CD4-positive, CD25-positive, alpha-beta regulatory T cell (primary cell): Measurements from ENCODE around the gene BAZ2B. TPM values are rescaled to one million over a fixed set of nuclear protein-coding genes. Genes with fewer than 3 reads are reported as not detected.
"Not testable (repeated sequence)": the region's sequence is repeated elsewhere in the genome, so short reads cannot be mapped to it uniquely, and the experiment has no call there.

Source experiments
- ATAC-seq, 2 donors: fragments of 150-1000 bp; cut with Tn5 transposase; one replicate each; pipeline ENCODE4 v1.10.0; 2021; ENCODE audit warnings: low read depth in 2 of 2, moderate number of reproducible peaks in 2 of 2, moderate library complexity in 1 of 2
- DNase-seq, 3 donors: peaks; one replicate each; pipeline versions ENCODE4 v3.0.0 to v3.0.0-alpha.2; 2012 to 2022; ENCODE audit warnings: mixed read lengths in 1 of 3
- H3K27ac ChIP-seq: one replicate; pipeline ENCODE4 v1.7.0; 2013; ENCODE audit warnings: mild to moderate bottlenecking, low read length; ENCODE audit not compliant: insufficient read depth, poor library complexity, severe bottlenecking
- H3K27me3 ChIP-seq: one replicate; pipeline ENCODE4 v1.7.0; 2013; ENCODE audit warnings: low read length; ENCODE audit not compliant: control insufficient read depth, insufficient read depth
- H3K36me3 ChIP-seq: one replicate; pipeline ENCODE4 v1.7.0; 2013; ENCODE audit warnings: mild to moderate bottlenecking, low read length, moderate library complexity; ENCODE audit not compliant: control insufficient read depth, insufficient read depth
- H3K4me1 ChIP-seq: 2 replicates; pipeline ENCODE4 v1.7.0; 2013; ENCODE audit warnings: mild to moderate bottlenecking, low read length; ENCODE audit not compliant: insufficient read depth, control insufficient read depth, poor library complexity, severe bottlenecking
- H3K4me3 ChIP-seq: one replicate; pipeline ENCODE4 v1.7.0; 2013; ENCODE audit warnings: low read depth, mild to moderate bottlenecking, low read length, moderate library complexity
- H3K9me3 ChIP-seq, 2 experiments: 1 replicate in 1 of 2; 2 replicates in 1 of 2; pipeline ENCODE4 v1.7.0; 2013; ENCODE audit warnings: low read length in 2 of 2, mild to moderate bottlenecking in 1 of 2, moderate library complexity in 1 of 2; ENCODE audit not compliant: control insufficient read depth in 2 of 2
- H3K27ac Mint-ChIP-seq, 3 donors: one replicate each; pipeline ENCODE4 v1.8.0; 2020 to 2022; ENCODE audit warnings: mild to moderate bottlenecking in 3 of 3, mixed read lengths in 3 of 3, moderate library complexity in 2 of 3
- H3K27me3 Mint-ChIP-seq: one replicate; pipeline ENCODE4 v1.8.0; 2022; ENCODE audit warnings: mild to moderate bottlenecking, mixed read lengths
- H3K36me3 Mint-ChIP-seq: one replicate; pipeline ENCODE4 v1.8.0; 2020; ENCODE audit warnings: mixed read lengths
- H3K4me1 Mint-ChIP-seq, 4 donors: one replicate each; pipeline ENCODE4 v1.8.0; 2020 to 2022; ENCODE audit warnings: mixed read lengths in 4 of 4, mild to moderate bottlenecking in 1 of 4
- H3K4me3 Mint-ChIP-seq, 4 donors: one replicate each; pipeline ENCODE4 v1.8.0; 2020 to 2022; ENCODE audit warnings: mild to moderate bottlenecking in 4 of 4, mixed read lengths in 4 of 4, moderate library complexity in 3 of 4
- H3K9me3 Mint-ChIP-seq, 7 donors: one replicate each; pipeline ENCODE4 v1.8.0; 2020 to 2022; ENCODE audit warnings: mixed read lengths in 7 of 7, mild to moderate bottlenecking in 3 of 7, moderate library complexity in 2 of 7
- polyA plus RNA-seq, 4 donors: library from polyadenylated mRNA; unstranded; fragments of 300-500 nt; fragmentation: Illumina TruSeq; gene quantifications; one replicate each; pipeline ENCODE4 v1.2.3, GENCODE V29; 2021
- total RNA-seq: library from RNA; stranded (reverse); gene quantifications from one replicate; pipeline ENCODE4 v1.2.3, GENCODE V29; 2022

Gene BAZ2B
- total and polyA plus RNA-seq, 5 donors from 2014 or later = 7.8 to 39.6 (median 9.6) TPM

- Histone ChIP-seq H3K4me1 (no peaks in the 10 kb centered on the region), H3K27me3 (no peaks in the 10 kb centered on the region), H3K27ac (no peak overlapping the region), H3K9me3 (no peaks in the 10 kb centered on the region), H3K4me3 (no peak overlapping the region), H3K36me3 (no peaks in the 10 kb centered on the region)
- DNase-seq (no peak), ATAC-seq (no peak)
- peaks cover 12% of the 10 kb centered on the region for H3K36me3 Mint-ChIP-seq
- H3K4me3 Mint-ChIP-seq = no peak overlapping the region
- no peaks in the 10 kb centered on the region for H3K4me1 Mint-ChIP-seq
- no peaks in the 10 kb centered on the region for H3K27me3 Mint-ChIP-seq
- H3K27ac Mint-ChIP-seq = no peak overlapping the region
- H3K9me3 Mint-ChIP-seq = peaks cover 0 to 3% (median 0%) of the 10 kb centered on the region in 7 donors
Measured at GRCh38 chr2:159633219-159633618, 16.9 kb upstream of the BAZ2B start.

DNA sequence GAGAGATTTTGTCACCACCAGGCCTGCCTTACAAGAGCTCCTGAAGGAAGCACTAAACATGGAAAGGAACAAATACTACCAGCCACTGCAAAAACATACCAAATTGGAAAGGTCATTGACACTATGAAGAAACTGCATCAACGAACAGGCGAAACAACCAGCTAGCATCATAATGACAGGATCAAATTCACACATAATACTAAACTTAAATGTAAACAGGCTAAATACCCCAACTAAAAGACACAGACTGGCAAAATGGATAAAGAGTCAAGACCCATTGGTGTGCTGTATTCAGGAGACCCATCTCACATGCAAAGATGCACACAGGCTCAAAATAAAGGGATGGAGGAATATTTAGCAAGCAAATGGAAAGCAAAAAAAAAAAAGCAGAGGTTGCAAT is 9.3 kb upstream of the BAZ2B start:
- not testable (repeated sequence) for H3K4me3 Mint-ChIP-seq, DNase-seq, H3K4me1 Mint-ChIP-seq, H3K27me3 Mint-ChIP-seq, H3K4me3 ChIP-seq, H3K36me3 ChIP-seq, ATAC-seq, H3K9me3 Mint-ChIP-seq, H3K27me3 ChIP-seq, H3K9me3 ChIP-seq, H3K27ac Mint-ChIP-seq, H3K4me1 ChIP-seq, H3K27ac ChIP-seq
- peaks cover 17% of the 10 kb centered on the region for H3K36me3 Mint-ChIP-seq

DNA sequence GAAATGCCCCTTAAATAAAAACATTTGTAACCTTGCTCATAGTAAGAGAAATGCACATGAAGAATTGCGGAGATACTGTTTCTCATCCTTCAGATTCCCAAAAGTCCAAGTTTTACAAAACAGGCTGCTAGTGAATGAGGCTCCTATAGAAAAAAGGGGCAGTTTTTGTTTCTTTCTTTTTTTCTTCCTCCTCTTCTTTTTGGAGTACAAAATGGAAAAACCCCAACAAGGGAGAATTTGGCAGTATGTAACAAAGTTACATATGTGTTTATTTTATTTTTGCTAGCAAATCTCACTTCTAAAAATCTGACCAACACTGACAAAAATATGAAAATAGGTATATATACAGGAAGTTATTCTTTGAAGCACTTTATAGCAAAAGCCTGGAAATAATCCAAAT is 7.1 kb upstream of the BAZ2B start:
- Mint-ChIP-seq H3K27ac (no peak overlapping the region), H3K4me3 (no peak overlapping the region), H3K27me3 (no peaks in the 10 kb centered on the region), H3K9me3 (peaks cover 0 to 6% (median 0%) of the 10 kb centered on the region in 7 donors), H3K4me1 (no peaks in the 10 kb centered on the region), H3K36me3 (peaks cover 9% of the 10 kb centered on the region)
- no peak overlapping the region for H3K27ac ChIP-seq
- no peak for ATAC-seq
- no peaks in the 10 kb centered on the region for H3K27me3 ChIP-seq
- no peaks in the 10 kb centered on the region for H3K36me3 ChIP-seq
- H3K4me1 ChIP-seq = no peaks in the 10 kb centered on the region
- no peak for DNase-seq
- H3K9me3 ChIP-seq = no peaks in the 10 kb centered on the region
- H3K4me3 ChIP-seq = no peak overlapping the region

- Mint-ChIP-seq H3K27ac (no peak overlapping the region), H3K4me1 (no peaks in the 10 kb centered on the region), H3K4me3 (no peak overlapping the region), H3K36me3 (peaks cover 9% of the 10 kb centered on the region), H3K27me3 (no peaks in the 10 kb centered on the region), H3K9me3 (peaks cover 0 to 7% (median 0%) of the 10 kb centered on the region in 7 donors)
- Histone ChIP-seq H3K36me3 (no peaks in the 10 kb centered on the region), H3K4me3 (no peak overlapping the region), H3K27ac (no peak overlapping the region), H3K9me3 (no peaks in the 10 kb centered on the region), H3K4me1 (no peaks in the 10 kb centered on the region), H3K27me3 (no peaks in the 10 kb centered on the region)
- ATAC-seq (no peak), DNase-seq (no peak)
Measured at GRCh38 chr2:159622966-159623365, 6.6 kb upstream of the BAZ2B start.

DNA sequence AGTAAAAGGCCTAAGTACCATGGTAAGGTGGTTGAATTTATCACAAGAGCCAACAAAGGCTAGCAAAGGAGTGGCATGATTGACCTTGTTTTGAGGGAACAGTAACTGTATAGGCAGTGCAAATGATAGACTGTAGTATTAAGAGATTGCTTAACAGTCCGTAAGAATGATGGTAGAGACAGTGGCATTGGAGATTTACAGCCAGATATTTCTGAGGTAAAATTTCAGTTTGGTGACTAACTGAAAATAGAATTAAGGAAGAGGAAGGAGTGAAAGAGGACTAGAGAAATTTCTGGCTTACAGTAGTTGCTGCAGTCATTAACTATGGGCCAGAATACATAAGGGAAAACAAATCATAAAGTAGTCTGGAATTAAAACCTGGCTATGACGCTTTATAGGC is 4.4 kb upstream of the BAZ2B start:
- DNase-seq (no peak), ATAC-seq (no peak)
- no peaks in the 10 kb centered on the region for H3K36me3 ChIP-seq
- H3K27ac ChIP-seq = no peak overlapping the region
- peaks cover 11% of the 10 kb centered on the region for H3K27me3 ChIP-seq
- Mint-ChIP-seq H3K27ac (no peak overlapping the region), H3K9me3 (peaks cover 0 to 3% (median 0%) of the 10 kb centered on the region in 7 donors), H3K4me3 (no peak overlapping the region), H3K27me3 (peaks cover 18% of the 10 kb centered on the region), H3K36me3 (no peaks in the 10 kb centered on the region), H3K4me1 (peaks cover 2 to 8% (median 5%) of the 10 kb centered on the region in 4 donors)
- peaks cover 8% of the 10 kb centered on the region for H3K4me1 ChIP-seq
- no peak overlapping the region for H3K4me3 ChIP-seq
- no peaks in the 10 kb centered on the region for H3K9me3 ChIP-seq

- Mint-ChIP-seq H3K27ac (no peak overlapping the region), H3K36me3 (no peaks in the 10 kb centered on the region), H3K9me3 (peaks cover 0 to 2% (median 0%) of the 10 kb centered on the region in 7 donors), H3K27me3 (peaks cover 32% of the 10 kb centered on the region), H3K4me1 (peaks cover 5 to 14% (median 8%) of the 10 kb centered on the region in 4 donors), H3K4me3 (no peak overlapping the region)
- DNase-seq = no peak
- Histone ChIP-seq H3K27me3 (peaks cover 11% of the 10 kb centered on the region), H3K4me3 (no peak overlapping the region), H3K4me1 (peaks cover 20% of the 10 kb centered on the region), H3K9me3 (no peaks in the 10 kb centered on the region), H3K36me3 (no peaks in the 10 kb centered on the region), H3K27ac (no peak overlapping the region)
- ATAC-seq = no peak
Measured at GRCh38 chr2:159617646-159618045, 1.3 kb upstream of the BAZ2B start.

DNA sequence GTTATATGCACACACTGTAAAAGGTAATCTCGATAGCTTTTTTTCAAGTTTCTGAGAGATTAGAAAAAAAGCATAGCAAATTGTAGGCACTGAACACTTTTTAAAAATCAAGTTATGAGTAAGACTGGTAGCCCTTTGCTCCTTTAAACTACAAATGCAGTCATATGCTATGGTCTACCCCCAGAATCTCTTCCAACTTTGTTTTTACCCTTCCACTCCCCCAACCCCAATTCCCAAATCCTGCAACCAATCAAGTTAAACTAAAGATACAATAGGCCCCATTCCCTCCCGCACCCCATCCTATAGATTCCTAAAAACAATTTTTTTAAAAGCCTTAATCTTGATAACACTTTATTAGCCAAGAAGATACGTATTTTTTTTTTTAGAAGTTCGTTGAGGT is 752 bp upstream of the BAZ2B start:
- DNase-seq = no peak
- Mint-ChIP-seq H3K27me3 (peaks cover 32% of the 10 kb centered on the region), H3K36me3 (no peaks in the 10 kb centered on the region), H3K4me1 (peaks cover 5 to 14% (median 8%) of the 10 kb centered on the region in 4 donors), H3K27ac (no peak overlapping the region), H3K9me3 (peaks cover 0 to 2% (median 0%) of the 10 kb centered on the region in 7 donors), H3K4me3 (peak overlapping the region in 2 of 4 donors; percentile 16 to 39)
- H3K4me3 ChIP-seq = no peak overlapping the region
- peaks cover 11% of the 10 kb centered on the region for H3K27me3 ChIP-seq
- ATAC-seq = no peak
- no peaks in the 10 kb centered on the region for H3K36me3 ChIP-seq
- H3K27ac ChIP-seq = no peak overlapping the region
- H3K9me3 ChIP-seq = no peaks in the 10 kb centered on the region
- peaks cover 20% of the 10 kb centered on the region for H3K4me1 ChIP-seq
